Spinal cord (tissue), 10 donors: ENCODE data around the gene LCN15. TPM values are rescaled to one million over a fixed set of nuclear protein-coding genes. Genes with fewer than 3 reads are reported as not detected.

ENCODE experiments used
- DNase-seq, 6 donors: peaks; one replicate each; pipeline versions ENCODE4 v3.0.0 to v3.0.0-alpha.2; 2013 to 2015; ENCODE audit warnings: low spot score in 6 of 6, low read depth in 4 of 6
- H3K27ac ChIP-seq: one replicate; pipeline ENCODE4 v1.5.1; 2013; ENCODE audit warnings: low read depth, low read length, control low read depth
- H3K27me3 ChIP-seq: one replicate; pipeline ENCODE4 v1.6.1; 2013; ENCODE audit warnings: low read length; ENCODE audit not compliant: control insufficient read depth, insufficient read depth
- H3K36me3 ChIP-seq: one replicate; pipeline ENCODE4 v1.6.1; 2013; ENCODE audit warnings: low read length; ENCODE audit not compliant: control insufficient read depth, insufficient read depth
- H3K4me1 ChIP-seq: one replicate; pipeline ENCODE4 v1.6.1; 2013; ENCODE audit warnings: low read length; ENCODE audit not compliant: control insufficient read depth, insufficient read depth
- H3K4me3 ChIP-seq: one replicate; pipeline ENCODE4 v1.5.1; 2013; ENCODE audit warnings: low read depth, low read length, control low read depth
- H3K9me3 ChIP-seq: one replicate; pipeline ENCODE4 v1.6.1; 2013; ENCODE audit warnings: low read length; ENCODE audit not compliant: control insufficient read depth, insufficient read depth
- WGBS: methylation state at CpG from one replicate; pipeline ENCODE4 v1.1.5; 2013; ENCODE audit warnings: missing lambda C conversion rate; ENCODE audit not compliant: insufficient coverage; 5-methylcytosine and 5-hydroxymethylcytosine counted together
- polyA plus RNA-seq, 2 donors: library from polyadenylated mRNA; unstranded; fragments of 120-200 nt; gene quantifications; one replicate each; pipeline ENCODE4 v1.2.1, GENCODE V29; 2013; ENCODE audit not compliant: insufficient read length in 2 of 2
- total RNA-seq, 2 donors: library from RNA; depleted of rRNA in 1 of 2; stranded (reverse); fragments of 120-200 nt in 1 of 2; fragments of >200 nt in 1 of 2; gene quantifications; one replicate each; pipeline versions ENCODE4 v1.2.3 to v1.2.4, GENCODE V29; 2013 to 2014
- donor health status: healthy.

The LCN15 gene
- total and polyA plus RNA-seq, 4 donors = 0.14 TPM; not detected in 3

DNA sequence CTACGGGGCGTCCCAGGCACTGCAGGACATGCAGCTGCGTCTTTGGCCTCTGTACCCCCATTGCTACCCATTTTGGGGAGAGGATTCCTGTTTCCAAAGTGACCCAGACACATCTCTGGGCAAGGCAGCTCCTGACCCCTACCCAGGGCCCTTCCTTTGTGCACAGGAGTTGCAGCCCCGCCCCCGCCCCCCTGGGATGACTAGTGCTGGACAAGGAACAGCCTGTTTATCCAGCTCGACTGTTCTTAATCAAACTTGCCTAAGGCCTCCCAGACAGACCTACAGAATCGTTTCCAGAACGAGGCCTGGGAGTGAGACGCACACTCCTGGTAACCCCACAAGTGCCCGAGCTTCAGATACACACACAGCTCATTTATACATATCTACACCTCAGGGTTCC lies 38.7 kb downstream of the LCN15 start:
- Histone ChIP-seq H3K27ac (no peak overlapping the region), H3K27me3 (no peaks in the 10 kb centered on the region), H3K4me3 (no peak overlapping the region), H3K9me3 (no peaks in the 10 kb centered on the region), H3K36me3 (peaks cover 62% of the 10 kb centered on the region), H3K4me1 (peaks cover 61% of the 10 kb centered on the region)
- 81% methylated on average over 10 of the region's 10 CpGs for WGBS
- no peak for DNase-seq

DNA sequence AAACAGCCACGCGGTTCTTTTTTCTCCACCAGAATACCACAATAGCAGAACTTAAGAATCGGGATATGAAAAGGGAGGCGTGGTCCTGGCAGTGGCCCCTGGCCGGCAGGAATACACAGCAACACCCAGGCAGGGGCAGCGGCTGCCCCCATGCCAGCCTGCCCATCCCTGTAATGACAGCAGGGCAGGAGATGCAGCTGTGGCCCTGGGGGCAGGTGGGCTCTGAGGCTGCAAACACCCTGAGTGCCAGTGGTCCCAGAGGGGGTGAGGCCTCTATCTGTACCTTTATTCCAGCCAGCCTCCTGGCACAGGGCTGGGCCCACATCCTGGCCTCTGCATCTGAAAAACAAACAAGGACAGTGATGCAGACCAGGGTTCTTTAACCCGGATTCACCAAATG lies 39.5 kb downstream of the LCN15 start:
- 86% methylated on average over 5 of the region's 7 CpGs for WGBS
- Histone ChIP-seq H3K27ac (no peak overlapping the region), H3K4me1 (peaks cover 68% of the 10 kb centered on the region), H3K4me3 (no peak overlapping the region), H3K27me3 (no peaks in the 10 kb centered on the region), H3K36me3 (peaks cover 71% of the 10 kb centered on the region), H3K9me3 (no peaks in the 10 kb centered on the region)
- no peak for DNase-seq

DNA sequence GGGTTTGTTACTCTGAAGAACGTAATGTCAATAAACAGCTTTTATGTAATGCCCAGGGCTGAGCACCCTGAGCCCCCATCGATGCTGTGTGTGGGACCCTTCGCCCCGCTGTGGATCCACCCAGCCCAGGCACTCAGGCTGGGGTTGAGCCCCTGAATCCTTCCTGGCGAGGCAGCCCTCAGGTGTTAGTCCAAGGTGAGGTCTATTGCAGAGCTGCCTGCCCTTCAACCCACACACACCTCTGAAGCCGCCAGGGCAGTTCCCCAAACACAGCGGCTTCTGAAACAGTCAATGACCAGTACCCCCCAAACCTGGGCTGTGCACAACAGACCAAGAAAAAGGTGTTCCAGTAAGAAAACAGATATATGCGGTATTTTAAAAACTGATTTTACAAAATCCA lies 40.3 kb downstream of the LCN15 start:
- no peak for DNase-seq
- no peak overlapping the region for H3K27ac ChIP-seq
- peaks cover 78% of the 10 kb centered on the region for H3K36me3 ChIP-seq
- no peak overlapping the region for H3K4me3 ChIP-seq
- H3K9me3 ChIP-seq = no peaks in the 10 kb centered on the region
- no peaks in the 10 kb centered on the region for H3K27me3 ChIP-seq
- H3K4me1 ChIP-seq = peaks cover 68% of the 10 kb centered on the region
- WGBS = 96% methylated on average over 6 of the region's 8 CpGs

DNA sequence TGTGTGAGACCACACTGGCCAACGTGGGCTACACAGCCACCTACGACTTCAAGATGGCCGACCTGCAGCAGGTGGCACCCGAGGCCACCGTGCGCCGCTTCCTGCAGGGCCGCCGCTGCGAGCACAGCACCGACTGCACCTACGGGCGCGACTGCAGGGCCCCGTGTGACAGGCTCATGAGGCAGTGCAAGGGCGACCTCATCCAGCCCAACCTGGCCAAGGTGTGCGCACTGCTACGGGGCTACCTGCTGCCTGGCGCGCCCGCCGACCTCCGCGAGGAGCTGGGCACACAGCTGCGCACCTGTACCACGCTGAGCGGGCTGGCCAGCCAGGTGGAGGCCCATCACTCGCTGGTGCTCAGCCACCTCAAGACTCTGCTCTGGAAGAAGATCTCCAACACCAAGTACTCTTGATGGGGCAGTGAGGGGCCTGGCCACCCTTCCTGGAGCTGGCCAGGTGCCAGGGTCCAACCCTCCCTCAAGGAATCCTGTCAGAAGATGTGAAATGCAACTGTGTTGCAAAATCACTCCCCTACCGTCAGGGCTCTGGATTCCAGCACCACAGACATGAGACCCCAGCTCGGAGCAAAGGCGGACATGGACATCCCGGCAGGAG lies 40.8 kb downstream of the LCN15 start:
- H3K27me3 ChIP-seq = no peaks in the 10 kb centered on the region
- H3K4me1 ChIP-seq = peaks cover 64% of the 10 kb centered on the region
- 94% methylated on average over 32 of the region's 32 CpGs for WGBS
- no peak overlapping the region for H3K4me3 ChIP-seq
- peaks cover 84% of the 10 kb centered on the region for H3K36me3 ChIP-seq
- DNase-seq = no peak
- no peaks in the 10 kb centered on the region for H3K9me3 ChIP-seq
- no peak overlapping the region for H3K27ac ChIP-seq

DNA sequence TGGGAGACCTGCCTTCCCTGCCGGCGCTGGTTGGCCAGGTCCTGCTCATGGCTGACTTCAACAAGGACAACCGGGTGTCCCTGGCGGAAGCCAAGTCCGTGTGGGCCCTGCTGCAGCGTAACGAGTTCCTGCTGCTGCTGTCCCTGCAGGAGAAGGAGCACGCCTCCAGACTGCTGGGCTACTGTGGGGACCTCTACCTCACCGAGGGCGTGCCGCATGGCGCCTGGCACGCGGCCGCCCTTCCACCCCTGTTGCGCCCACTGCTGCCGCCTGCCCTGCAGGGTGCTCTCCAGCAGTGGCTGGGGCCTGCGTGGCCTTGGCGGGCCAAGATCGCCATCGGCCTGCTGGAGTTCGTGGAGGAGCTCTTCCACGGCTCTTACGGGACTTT lies 41.4 kb downstream of the LCN15 start:
- Histone ChIP-seq H3K27ac (no peak overlapping the region), H3K9me3 (no peaks in the 10 kb centered on the region), H3K27me3 (no peaks in the 10 kb centered on the region), H3K4me3 (no peak overlapping the region), H3K4me1 (peaks cover 63% of the 10 kb centered on the region), H3K36me3 (peaks cover 89% of the 10 kb centered on the region)
- WGBS = 91% methylated on average over 24 of the region's 24 CpGs
- no peak for DNase-seq

DNA sequence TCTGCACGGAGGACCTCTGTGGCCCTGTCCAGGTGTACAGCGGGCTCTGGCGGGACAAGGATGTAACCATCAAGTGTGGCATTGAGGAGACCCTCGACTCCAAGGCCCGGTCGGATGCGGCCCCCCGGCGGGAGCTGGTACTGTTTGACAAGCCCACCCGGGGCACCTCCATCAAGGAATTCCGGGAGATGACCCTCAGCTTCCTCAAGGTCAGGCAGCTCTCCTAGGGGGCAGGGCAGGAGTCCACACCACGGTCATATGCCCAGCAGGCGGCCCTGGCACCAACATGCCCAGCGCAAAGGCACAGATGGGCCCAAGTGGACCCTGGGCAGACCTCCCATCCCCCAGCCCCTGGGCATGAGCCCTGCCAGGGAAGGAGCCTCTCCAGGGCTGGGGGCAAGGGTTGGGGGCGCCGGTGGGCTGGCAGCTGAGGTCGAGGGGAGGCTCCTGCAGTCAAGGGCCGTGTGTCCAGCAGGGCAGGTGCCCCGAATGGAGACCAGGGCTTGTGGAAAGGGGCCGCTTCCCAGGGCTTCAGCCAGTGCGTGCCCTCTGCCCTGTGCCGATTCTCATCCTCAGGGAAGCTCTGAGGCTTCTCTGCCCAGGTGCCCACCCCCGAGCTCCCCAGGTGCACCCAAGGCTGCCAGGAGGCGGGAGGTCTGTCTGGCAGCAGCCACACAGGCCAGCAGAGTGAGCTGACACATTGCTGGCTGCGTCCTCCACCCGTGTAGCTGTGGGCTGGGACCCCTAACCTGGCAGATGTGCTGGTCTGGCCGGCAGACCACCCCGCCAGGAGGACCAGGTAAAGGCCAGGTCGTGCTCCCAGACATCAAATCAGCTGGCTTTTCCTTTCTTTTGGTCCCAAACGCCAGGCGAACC lies 42.0 kb downstream of the LCN15 start:
- Histone ChIP-seq H3K9me3 (no peaks in the 10 kb centered on the region), H3K36me3 (peaks cover 95% of the 10 kb centered on the region), H3K27ac (no peak overlapping the region), H3K4me1 (peaks cover 60% of the 10 kb centered on the region), H3K4me3 (no peak overlapping the region), H3K27me3 (no peaks in the 10 kb centered on the region)
- WGBS = 82% methylated on average over 31 of the region's 31 CpGs
- no peak for DNase-seq

DNA sequence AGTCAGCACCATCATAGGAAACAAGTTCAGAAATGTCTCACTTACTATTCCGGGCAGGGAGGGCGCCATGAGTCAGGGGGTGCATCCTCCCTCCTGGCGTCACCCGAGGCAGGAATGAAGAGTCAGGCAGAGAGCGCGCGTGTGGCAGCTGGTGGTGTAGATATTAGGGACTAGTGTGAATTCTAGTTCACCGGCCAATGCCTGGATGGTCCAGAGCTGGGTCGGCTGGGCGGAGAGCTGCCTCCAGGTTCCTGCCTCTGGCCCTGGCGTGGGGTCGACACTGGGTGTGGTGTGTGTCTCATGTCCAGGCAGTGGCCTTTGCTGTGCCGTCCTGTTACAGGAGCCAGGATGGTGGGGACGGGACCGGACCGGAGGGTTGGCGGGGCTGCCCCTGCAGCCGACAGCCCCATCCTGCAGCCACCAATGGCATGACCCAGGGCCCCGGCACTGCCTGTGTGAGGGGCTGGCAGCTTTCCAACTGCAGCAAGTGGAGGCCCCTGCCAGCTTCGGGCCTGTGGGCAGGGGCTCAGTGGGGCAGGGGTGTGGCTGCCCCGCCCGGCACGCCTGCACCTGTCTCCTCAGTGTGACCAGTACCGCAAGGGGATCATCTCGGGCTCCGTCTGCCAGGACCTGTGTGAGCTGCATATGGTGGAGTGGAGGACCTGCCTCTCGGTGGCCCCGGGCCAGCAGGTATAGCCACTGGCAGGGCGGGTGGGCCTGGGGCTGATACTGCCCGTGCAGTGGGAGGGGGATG lies 42.8 kb downstream of the LCN15 start:
- Histone ChIP-seq H3K4me1 (peaks cover 52% of the 10 kb centered on the region), H3K4me3 (no peak overlapping the region), H3K9me3 (no peaks in the 10 kb centered on the region), H3K27ac (peak overlapping the region; percentile 79), H3K36me3 (peaks cover 100% of the 10 kb centered on the region), H3K27me3 (no peaks in the 10 kb centered on the region)
- no peak for DNase-seq
- 66% methylated on average over 29 of the region's 30 CpGs for WGBS

DNA sequence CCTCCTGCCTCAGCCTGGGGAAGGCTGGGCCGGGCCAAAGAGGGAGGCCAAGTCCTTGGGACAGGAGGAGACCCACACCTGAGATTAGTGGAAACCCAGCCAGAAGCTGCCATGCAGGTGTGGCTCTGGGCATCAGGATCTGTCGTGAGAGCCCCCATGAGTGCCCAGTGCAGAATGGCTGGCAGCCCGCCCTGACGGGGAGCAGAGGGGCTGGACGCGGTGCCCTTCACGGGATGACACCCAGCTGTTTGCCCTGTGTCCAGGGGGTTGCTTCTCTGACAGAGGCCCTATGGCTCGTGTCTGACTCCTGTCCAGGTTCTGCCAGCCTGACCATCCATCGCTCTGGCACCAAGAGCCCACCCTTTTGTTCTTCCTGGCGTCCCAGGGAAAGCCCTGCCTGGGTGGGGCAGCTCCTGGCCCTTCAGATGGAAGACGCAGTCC lies 43.4 kb downstream of the LCN15 start:
- no peak for DNase-seq
- WGBS = 29% methylated on average over 11 of the region's 11 CpGs
- Histone ChIP-seq H3K4me3 (no peak overlapping the region), H3K4me1 (peaks cover 46% of the 10 kb centered on the region), H3K27me3 (no peaks in the 10 kb centered on the region), H3K36me3 (peaks cover 100% of the 10 kb centered on the region), H3K9me3 (no peaks in the 10 kb centered on the region), H3K27ac (peak overlapping the region; percentile 79)

DNA sequence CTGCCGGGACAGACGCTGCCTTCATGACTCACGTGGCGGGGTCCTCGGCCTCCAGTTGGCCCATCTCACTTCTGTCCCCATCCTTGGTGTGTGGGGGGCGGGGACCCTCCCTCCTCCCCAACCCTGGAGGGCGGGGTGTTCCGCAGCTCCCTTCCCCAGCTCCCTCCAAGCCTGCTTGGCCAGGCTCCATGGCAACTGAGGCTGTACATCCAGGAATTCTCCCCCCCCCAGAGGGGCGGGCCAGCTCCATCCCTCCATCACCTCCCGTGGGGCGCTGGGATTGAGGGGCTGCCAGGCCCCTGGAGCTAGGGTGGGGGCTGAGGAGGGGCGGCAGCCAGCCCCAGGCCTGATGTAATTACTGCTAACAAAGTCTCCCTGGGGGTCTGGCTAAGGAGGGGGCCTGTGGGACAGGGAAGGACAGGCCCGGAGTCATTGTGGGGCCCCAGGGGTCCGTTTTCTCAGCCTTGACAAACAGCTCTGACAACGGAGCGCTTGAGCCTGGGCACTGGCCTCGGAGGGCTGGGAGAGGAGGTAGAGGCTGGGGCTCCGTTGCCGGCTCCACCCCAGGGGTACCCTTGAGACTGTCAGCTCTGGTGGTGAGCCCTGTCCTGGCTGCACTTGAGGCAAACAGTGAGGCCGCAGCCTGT lies 43.9 kb downstream of the LCN15 start:
- Histone ChIP-seq H3K27me3 (no peaks in the 10 kb centered on the region), H3K27ac (peak overlapping the region; percentile 79), H3K9me3 (no peaks in the 10 kb centered on the region), H3K36me3 (peaks cover 99% of the 10 kb centered on the region), H3K4me1 (peaks cover 40% of the 10 kb centered on the region), H3K4me3 (no peak overlapping the region)
- peak in 5 of 6 donors; percentile 71 to 92 (median 81) for DNase-seq
- WGBS = 12% methylated on average over 12 of the region's 20 CpGs
